ENCODE data around the gene ACSL4.

GRCh38 chrX:109691277-109691676, 41.8 kb downstream of the ACSL4 start:
- TF ChIP-seq POLR2AphosphoS5 (IDR thresholded peaks at IDR 0.05) (no peak), CTCF (IDR thresholded peaks at IDR 0.05) (no peak)
